T-helper 17 cell (primary cell): Measurements from ENCODE around the gene MXRA7. TPM values are rescaled to one million over a fixed set of nuclear protein-coding genes. Genes with fewer than 3 reads are reported as not detected.

Experiments
- ATAC-seq: fragments of 150-1000 bp; cut with Tn5 transposase; 2 replicates; pipeline ENCODE4 v1.10.0; 2021; ENCODE audit warnings: mild to moderate bottlenecking, moderate library complexity
- DNase-seq, 3 donors: peaks; one replicate each; pipeline versions ENCODE4 v3.0.0 to v3.0.0-alpha.2; 2020 to 2021
- H3K9me3 ChIP-seq: one replicate; pipeline ENCODE4 v1.7.0; 2013; ENCODE audit warnings: low read length, mild to moderate bottlenecking; ENCODE audit not compliant: control insufficient read depth, poor library complexity, severe bottlenecking
- H3K27ac Mint-ChIP-seq: one replicate; pipeline ENCODE4 v1.8.0; 2022; ENCODE audit warnings: mild to moderate bottlenecking, moderate library complexity, mixed read lengths
- H3K27me3 Mint-ChIP-seq: one replicate; pipeline ENCODE4 v1.8.0; 2022; ENCODE audit warnings: mixed read lengths
- H3K36me3 Mint-ChIP-seq: one replicate; pipeline ENCODE4 v1.8.0; 2022; ENCODE audit warnings: low read depth, mixed read lengths
- H3K4me1 Mint-ChIP-seq: one replicate; pipeline ENCODE4 v1.8.0; 2022; ENCODE audit warnings: mild to moderate bottlenecking, mixed read lengths
- H3K4me3 Mint-ChIP-seq: one replicate; pipeline ENCODE4 v1.8.0; 2022; ENCODE audit warnings: mild to moderate bottlenecking, moderate library complexity, mixed read lengths
- total RNA-seq, 4 donors: library from RNA in 2 of 4; stranded (reverse) in 2 of 4; gene quantifications; one replicate each; pipeline ENCODE4 v1.2.3 and lab custom pipeline; 2022 to 2026

Gene MXRA7
- total RNA-seq, 2 donors from 2014 or later: 5.7 to 8.0 TPM

DNA sequence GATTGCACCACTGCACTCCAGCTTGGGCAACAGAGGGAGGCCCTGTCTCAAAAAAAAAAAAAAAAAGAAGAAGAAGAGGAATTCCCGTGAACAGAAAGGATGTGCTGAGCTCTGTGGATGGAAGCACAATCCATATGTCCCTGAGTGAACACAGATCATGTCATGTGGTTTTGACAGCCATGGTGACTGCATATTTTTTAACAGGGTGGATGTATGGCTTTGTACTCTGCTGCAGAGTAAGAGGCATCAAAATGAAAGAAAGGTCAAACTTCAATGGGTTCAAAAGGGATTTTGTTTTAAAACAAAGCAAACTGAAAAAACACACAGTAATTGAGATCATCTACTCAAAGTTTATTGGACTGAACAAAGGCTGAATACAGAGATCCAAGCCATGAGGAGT lies 31.5 kb downstream of the MXRA7 start:
- ATAC-seq (no peak), DNase-seq (no peak)
- Mint-ChIP-seq H3K4me3 (no peak overlapping the region), H3K36me3 (no peaks in the 10 kb centered on the region), H3K27ac (no peak overlapping the region), H3K27me3 (no peaks in the 10 kb centered on the region), H3K4me1 (peaks cover 14% of the 10 kb centered on the region)
- H3K9me3 ChIP-seq: no peaks in the 10 kb centered on the region

DNA sequence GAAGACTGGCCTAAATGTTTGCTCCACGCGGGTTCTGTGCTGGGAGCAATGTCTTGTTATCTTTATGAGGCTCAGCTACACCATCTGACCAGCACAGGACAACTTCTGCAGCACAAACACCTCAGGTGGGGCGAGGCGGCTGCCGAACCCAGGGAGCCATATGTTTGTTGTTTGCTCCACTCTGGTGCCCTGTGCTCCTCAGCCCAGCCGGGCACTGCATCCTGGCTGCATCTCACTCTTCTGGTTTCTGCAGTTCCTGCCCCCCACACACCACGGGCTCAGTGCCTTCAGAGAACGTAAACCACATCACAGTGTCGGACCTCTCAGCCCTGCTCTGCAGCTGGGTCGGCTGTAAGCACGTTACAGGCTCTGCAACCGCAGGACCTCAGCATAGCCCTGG lies 32.4 kb downstream of the MXRA7 start:
- Mint-ChIP-seq H3K4me3 (no peak overlapping the region), H3K27me3 (no peaks in the 10 kb centered on the region), H3K27ac (no peak overlapping the region), H3K4me1 (peaks cover 14% of the 10 kb centered on the region), H3K36me3 (no peaks in the 10 kb centered on the region)
- no peaks in the 10 kb centered on the region for H3K9me3 ChIP-seq
- DNase-seq: no peak
- peak; percentile 72 for ATAC-seq

GRCh38 chr17:76677406-76677805 lies 33.4 kb downstream of the MXRA7 start:
- ATAC-seq (no peak), DNase-seq (no peak)
- no peaks in the 10 kb centered on the region for H3K36me3 Mint-ChIP-seq
- H3K4me1 Mint-ChIP-seq: peaks cover 17% of the 10 kb centered on the region
- no peak overlapping the region for H3K27ac Mint-ChIP-seq
- no peak overlapping the region for H3K4me3 Mint-ChIP-seq
- no peaks in the 10 kb centered on the region for H3K27me3 Mint-ChIP-seq
- no peaks in the 10 kb centered on the region for H3K9me3 ChIP-seq

DNA sequence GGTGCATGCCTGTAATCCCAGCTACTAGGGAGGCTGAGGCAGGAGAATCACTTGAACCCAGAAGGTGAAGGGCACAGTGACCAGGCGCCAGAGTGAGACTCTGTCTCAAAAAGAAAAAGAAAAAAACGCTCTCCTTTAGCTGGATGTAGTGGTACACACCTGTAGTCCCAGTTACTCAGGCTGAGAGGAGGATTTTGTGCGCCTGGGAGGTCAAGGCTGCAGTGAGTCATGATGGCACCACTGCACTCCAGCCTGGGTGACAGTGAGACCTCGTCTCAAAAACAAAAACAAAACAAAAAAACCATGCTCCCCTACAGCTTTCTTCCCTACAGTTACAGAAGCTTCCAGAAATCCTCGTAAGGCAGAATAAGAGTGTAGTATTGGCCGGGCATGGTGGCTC lies 34.1 kb downstream of the MXRA7 start:
- Mint-ChIP-seq H3K27ac (no peak overlapping the region), H3K27me3 (no peaks in the 10 kb centered on the region), H3K4me3 (no peak overlapping the region), H3K36me3 (no peaks in the 10 kb centered on the region), H3K4me1 (peaks cover 14% of the 10 kb centered on the region)
- no peak for ATAC-seq
- H3K9me3 ChIP-seq: no peaks in the 10 kb centered on the region
- DNase-seq: no peak

DNA sequence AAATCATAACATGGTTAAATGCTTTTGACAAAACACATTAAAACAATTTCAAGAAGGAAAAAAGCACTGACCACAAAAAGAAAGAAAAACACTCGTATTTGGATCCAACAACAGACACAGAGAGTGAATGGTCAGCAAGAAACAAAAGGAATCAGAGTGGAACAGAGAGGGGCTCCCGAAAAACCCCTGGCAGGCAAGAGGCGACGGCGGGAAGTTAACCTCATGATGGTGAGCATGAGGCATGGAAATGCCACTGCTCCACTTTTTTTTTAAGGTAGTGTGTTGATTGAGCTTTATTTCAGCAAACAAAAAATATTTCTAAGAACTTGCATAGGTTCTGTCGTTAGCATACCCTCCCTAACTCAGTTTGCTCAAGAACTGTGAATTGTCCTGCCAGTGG lies 35.1 kb downstream of the MXRA7 start:
- Mint-ChIP-seq H3K4me3 (no peak overlapping the region), H3K4me1 (peaks cover 17% of the 10 kb centered on the region), H3K27ac (no peak overlapping the region), H3K27me3 (no peaks in the 10 kb centered on the region), H3K36me3 (no peaks in the 10 kb centered on the region)
- DNase-seq (no peak), ATAC-seq (no peak)
- H3K9me3 ChIP-seq: no peaks in the 10 kb centered on the region

GRCh38 chr17:76674600-76674999 lies 36.2 kb downstream of the MXRA7 start:
- Mint-ChIP-seq H3K27ac (no peak overlapping the region), H3K4me3 (no peak overlapping the region), H3K36me3 (no peaks in the 10 kb centered on the region), H3K4me1 (peaks cover 15% of the 10 kb centered on the region), H3K27me3 (no peaks in the 10 kb centered on the region)
- H3K9me3 ChIP-seq: no peaks in the 10 kb centered on the region
- no peak for DNase-seq
- no peak for ATAC-seq

DNA sequence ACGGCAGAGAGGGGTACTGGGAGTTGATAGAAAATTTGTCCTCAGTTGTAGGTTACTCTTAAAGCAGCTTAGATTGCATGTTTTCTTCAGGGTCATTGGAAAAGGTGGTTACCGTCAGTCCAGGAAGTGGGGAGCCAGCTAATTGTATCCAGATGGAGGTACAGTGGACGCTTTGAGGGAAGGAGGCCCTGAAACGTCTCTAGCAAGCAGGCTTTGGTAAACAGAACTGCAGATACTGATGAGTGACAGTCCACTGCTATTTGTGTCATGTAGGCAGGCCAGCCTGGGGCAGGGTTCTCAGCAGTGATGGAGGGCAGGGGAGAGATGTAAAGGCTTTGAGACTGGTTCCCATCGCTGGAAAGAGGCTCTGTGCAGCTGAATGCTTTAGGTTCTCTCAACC lies 37.0 kb downstream of the MXRA7 start:
- no peak for DNase-seq
- H3K27ac Mint-ChIP-seq: no peak overlapping the region
- H3K4me1 Mint-ChIP-seq: peaks cover 15% of the 10 kb centered on the region
- H3K9me3 ChIP-seq: no peaks in the 10 kb centered on the region
- no peak for ATAC-seq
- H3K36me3 Mint-ChIP-seq: no peaks in the 10 kb centered on the region
- no peak overlapping the region for H3K4me3 Mint-ChIP-seq
- no peaks in the 10 kb centered on the region for H3K27me3 Mint-ChIP-seq

DNA sequence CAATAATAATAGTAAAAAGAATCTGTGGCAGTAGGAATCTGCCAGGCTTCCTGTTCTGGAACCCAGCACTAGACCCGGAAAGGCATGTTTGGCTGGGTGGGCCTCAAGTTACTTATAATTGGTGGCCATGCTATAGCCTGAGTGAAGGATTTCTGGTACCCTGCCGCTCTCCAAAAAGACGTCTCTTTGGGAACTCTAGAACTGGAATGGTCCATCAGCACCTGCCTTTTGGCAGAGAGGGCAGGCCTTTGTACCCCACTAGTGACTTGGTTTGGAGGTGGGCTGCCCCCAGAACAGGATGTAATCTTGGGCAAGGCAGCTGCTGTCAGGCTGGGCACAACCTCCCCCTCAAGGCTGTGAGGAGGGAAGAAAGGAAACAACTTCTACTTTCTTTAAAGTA lies 37.9 kb downstream of the MXRA7 start:
- ATAC-seq: no peak
- Mint-ChIP-seq H3K4me1 (peaks cover 15% of the 10 kb centered on the region), H3K36me3 (no peaks in the 10 kb centered on the region)

DNA sequence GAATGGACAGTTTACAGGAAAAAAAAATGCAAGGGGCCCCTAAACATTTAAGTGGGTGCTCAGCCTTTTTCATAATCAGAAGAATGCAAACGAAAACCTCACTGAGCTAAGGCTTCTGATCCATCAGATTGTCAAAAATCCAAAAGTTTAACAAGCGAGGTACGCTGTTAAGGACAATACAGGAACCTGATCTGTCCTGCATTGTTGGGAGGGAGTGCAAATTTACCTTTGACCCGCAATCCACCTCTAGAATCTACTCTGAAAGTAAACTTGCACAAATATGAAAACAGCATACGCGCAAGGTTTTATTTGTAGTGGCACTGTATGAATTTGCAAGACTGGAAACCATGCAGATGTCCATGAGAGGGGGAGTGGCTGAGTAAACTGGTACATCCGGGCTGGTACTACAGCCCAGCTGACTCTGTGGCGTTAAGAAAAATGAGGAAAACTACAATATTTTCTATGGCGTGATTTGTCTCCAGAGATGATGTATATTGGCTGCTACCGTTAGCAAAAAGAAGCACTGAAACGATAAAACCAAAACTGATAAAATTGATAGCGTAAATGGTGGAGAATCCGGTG lies 38.4 kb downstream of the MXRA7 start:
- H3K4me3 Mint-ChIP-seq: peak overlapping the region; percentile 89
- ATAC-seq (no peak), DNase-seq (no peak)
- H3K27me3 Mint-ChIP-seq: peaks cover 2% of the 10 kb centered on the region
- peak overlapping the region; percentile 95 for H3K27ac Mint-ChIP-seq
- no peaks in the 10 kb centered on the region for H3K36me3 Mint-ChIP-seq
- H3K9me3 ChIP-seq: no peaks in the 10 kb centered on the region
- peaks cover 15% of the 10 kb centered on the region for H3K4me1 Mint-ChIP-seq

More for the DNA sequence above, 37.9 kb downstream of the MXRA7 start:
- no peaks in the 10 kb centered on the region for H3K9me3 ChIP-seq
- DNase-seq: no peak
- Mint-ChIP-seq H3K27me3 (no peaks in the 10 kb centered on the region), H3K4me3 (no peak overlapping the region), H3K27ac (peak overlapping the region; percentile 95)

GRCh38 chr17:76671912-76672262 lies 38.9 kb downstream of the MXRA7 start:
- Mint-ChIP-seq H3K4me3 (peak overlapping the region; percentile 89), H3K4me1 (peaks cover 15% of the 10 kb centered on the region), H3K27ac (peak overlapping the region; percentile 95), H3K36me3 (no peaks in the 10 kb centered on the region), H3K27me3 (peaks cover 4% of the 10 kb centered on the region)
- no peak for ATAC-seq
- H3K9me3 ChIP-seq: no peaks in the 10 kb centered on the region
- DNase-seq: no peak

- ATAC-seq (peak; percentile 99), DNase-seq (peak; percentile 94 to 96 (median 96))
- H3K4me3 Mint-ChIP-seq: peak overlapping the region; percentile 89
- H3K9me3 ChIP-seq: no peaks in the 10 kb centered on the region
- peaks cover 15% of the 10 kb centered on the region for H3K4me1 Mint-ChIP-seq
- peak overlapping the region; percentile 95 for H3K27ac Mint-ChIP-seq
- H3K27me3 Mint-ChIP-seq: peaks cover 4% of the 10 kb centered on the region
- H3K36me3 Mint-ChIP-seq: no peaks in the 10 kb centered on the region
Observed at GRCh38 chr17:76671123-76671911, 39.4 kb downstream of the MXRA7 start.

DNA sequence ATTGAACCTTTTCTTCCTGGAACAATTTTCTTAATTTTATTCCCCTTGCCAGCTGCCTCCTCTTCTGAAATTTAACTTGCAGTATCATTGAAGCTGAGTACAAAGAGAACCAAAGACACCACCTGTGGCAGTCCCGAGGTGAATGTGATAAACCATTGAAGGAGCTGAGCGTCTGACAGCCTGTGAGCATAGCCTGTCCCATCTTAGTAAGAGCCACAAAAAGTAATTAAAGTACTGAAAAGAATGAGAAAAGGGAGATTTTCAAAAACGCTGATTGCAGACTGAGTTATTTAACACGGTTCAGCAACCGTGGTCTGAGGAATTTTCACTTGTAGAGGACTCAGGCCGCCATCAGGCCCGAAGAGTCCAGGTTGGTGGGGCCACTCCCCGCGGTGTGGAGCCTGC lies 40.0 kb downstream of the MXRA7 start:
- no peaks in the 10 kb centered on the region for H3K36me3 Mint-ChIP-seq
- H3K9me3 ChIP-seq: no peaks in the 10 kb centered on the region
- peak overlapping the region; percentile 95 for H3K27ac Mint-ChIP-seq
- peaks cover 4% of the 10 kb centered on the region for H3K27me3 Mint-ChIP-seq
- ATAC-seq: no peak
- peaks cover 15% of the 10 kb centered on the region for H3K4me1 Mint-ChIP-seq
- DNase-seq: no peak
- peak overlapping the region; percentile 13 for H3K4me3 Mint-ChIP-seq

DNA sequence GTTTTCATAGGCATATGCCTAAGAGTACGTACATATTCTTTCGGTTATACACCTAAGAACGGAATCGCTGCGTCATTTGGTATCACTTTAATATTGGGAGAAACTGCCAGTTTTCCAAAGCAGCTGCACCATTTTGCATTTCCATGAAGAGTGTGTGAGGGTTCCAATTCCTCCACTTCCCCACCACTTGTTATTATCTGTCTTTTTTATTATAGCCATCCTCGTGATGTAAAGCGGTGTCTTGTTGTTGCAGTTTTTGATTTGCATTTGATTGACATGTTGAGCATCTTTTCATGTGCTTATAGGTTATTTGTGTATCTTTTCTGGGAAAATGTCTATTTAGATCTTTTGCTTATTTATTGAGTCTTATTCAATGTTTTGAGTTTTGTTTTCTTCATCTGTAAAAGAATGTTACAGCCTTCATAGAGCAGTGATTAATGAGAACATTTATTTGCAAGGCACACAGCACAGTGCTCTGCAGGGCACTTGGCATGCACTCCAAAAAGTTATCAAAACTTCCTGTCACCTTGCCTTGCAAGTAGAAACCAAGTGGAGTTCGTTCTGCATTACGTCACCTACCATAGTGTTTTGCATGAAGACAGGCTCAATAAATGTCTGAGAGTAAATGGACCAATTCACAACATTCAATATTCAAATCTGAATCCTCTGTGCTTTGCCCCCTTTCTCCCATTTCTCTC lies 40.6 kb downstream of the MXRA7 start:
- DNase-seq (no peak), ATAC-seq (no peak)
- peak overlapping the region; percentile 13 for H3K4me3 Mint-ChIP-seq
- H3K4me1 Mint-ChIP-seq: peaks cover 15% of the 10 kb centered on the region
- peaks cover 4% of the 10 kb centered on the region for H3K27me3 Mint-ChIP-seq
- H3K27ac Mint-ChIP-seq: peak overlapping the region; percentile 95
- no peaks in the 10 kb centered on the region for H3K9me3 ChIP-seq
- H3K36me3 Mint-ChIP-seq: no peaks in the 10 kb centered on the region
